Caco-2 (cell line): ENCODE data around the gene SEMA3C. TPM values are rescaled to one million over a fixed set of nuclear protein-coding genes. Genes with fewer than 3 reads are reported as not detected.
A peak's percentile ranks its signal among the peaks of the same experiment; 100 is the strongest.

Source experiments
- BruUV-seq: library from RNA; stranded (reverse); fragments of 400-500 nt; replicated peaks from 2 replicates; lab custom pipeline; 2021; lab: Mats Ljungman, UMichigan
- CTCF ChIA-PET: fragments of 300-600 bp; sonication (Branson Sonifier 250); formaldehyde crosslinking; loops from one replicate; lab custom pipeline; 2022; ENCODE audit warnings: antibody characterized with exemption; lab: Charles Lee
- POLR2A ChIA-PET: fragments of 300-600 bp; sonication (Branson Sonifier 250); formaldehyde crosslinking; loops from one replicate; lab custom pipeline; 2022; ENCODE audit warnings: antibody characterized with exemption; lab: Charles Lee
- DNase-seq, 2 experiments: peaks; one replicate each; pipeline versions ENCODE4 v3.0.0 to v3.0.0-alpha.2; 2020 to 2022
- H3K27me3 ChIP-seq: replicated peaks from 2 replicates; pipeline ENCODE4 v1.6.0; 2011; ENCODE audit warnings: low read length; ENCODE audit not compliant: control insufficient read depth, insufficient read depth
- H3K36me3 ChIP-seq: 2 replicates; pipeline ENCODE4 v1.5.1; 2011; ENCODE audit warnings: low read length; ENCODE audit not compliant: control insufficient read depth, insufficient read depth
- H3K4me1 ChIP-seq: fragments of 250-450 bp; sonication (Bioruptor Pico); 2 replicates; pipeline ENCODE4 v1.5.1; 2020; ENCODE audit warnings: mild to moderate bottlenecking
- H3K4me3 ChIP-seq: 2 replicates; pipeline ENCODE4 v1.5.1; 2011; ENCODE audit warnings: low read depth, mild to moderate bottlenecking, control low read depth, low read length
- H3K9me3 ChIP-seq: fragments of 250-450 bp; sonication (Bioruptor Pico); 2 replicates; pipeline ENCODE4 v1.5.1; 2020; ENCODE audit warnings: mild to moderate bottlenecking, moderate library complexity
- H3K27ac Mint-ChIP-seq: one replicate; pipeline ENCODE4 v1.8.0; 2022; ENCODE audit warnings: mixed read lengths; ENCODE audit not compliant: unreplicated experiment
- H3K27me3 Mint-ChIP-seq: one replicate; pipeline ENCODE4 v1.8.0; 2022; ENCODE audit warnings: mixed read lengths; ENCODE audit not compliant: insufficient read depth, unreplicated experiment
- H3K36me3 Mint-ChIP-seq: one replicate; pipeline ENCODE4 v1.8.0; 2022; ENCODE audit warnings: mild to moderate bottlenecking, mixed read lengths; ENCODE audit not compliant: insufficient read depth, unreplicated experiment
- H3K4me1 Mint-ChIP-seq: one replicate; pipeline ENCODE4 v1.8.0; 2022; ENCODE audit warnings: low read depth, mixed read lengths; ENCODE audit not compliant: unreplicated experiment
- H3K4me3 Mint-ChIP-seq: one replicate; pipeline ENCODE4 v1.8.0; 2022; ENCODE audit warnings: mild to moderate bottlenecking, moderate library complexity, mixed read lengths; ENCODE audit not compliant: unreplicated experiment
- H3K9me3 Mint-ChIP-seq: one replicate; pipeline ENCODE4 v1.8.0; 2022; ENCODE audit warnings: mixed read lengths; ENCODE audit not compliant: unreplicated experiment
- intact Hi-C: fragments of 100-400 bp; cut with micrococcal nuclease; formaldehyde crosslinking; loops from one replicate; pipeline ENCODE4 v1.10.0; 2022; ENCODE audit not compliant: unreplicated experiment
- total RNA-seq: library from RNA; stranded (reverse); gene quantifications from 2 replicates; pipeline ENCODE4 v1.2.3, GENCODE V29; 2022
- TF ChIP-seq, protein P1 (sequence below), 2 experiments: fragments of 200-600 bp in 1 of 2; IDR thresholded peaks; 1 replicate in 1 of 2; 2 replicates in 1 of 2; pipeline versions ENCODE4 v1.5.1 to v1.8.0; 2011 to 2022; ENCODE audit warnings: antibody characterized with exemption in 1 of 2, control low read depth in 1 of 2, inconsistent platforms in 1 of 2, low read depth in 1 of 2, low read length in 1 of 2, mild to moderate bottlenecking in 1 of 2, moderate library complexity in 1 of 2; ENCODE audit not compliant: insufficient read depth in 1 of 2, severe bottlenecking in 1 of 2, unreplicated experiment in 1 of 2

SEMA3C gene
- total RNA-seq, 1 experiment from 2014 or later = 25.8 TPM

DNA sequence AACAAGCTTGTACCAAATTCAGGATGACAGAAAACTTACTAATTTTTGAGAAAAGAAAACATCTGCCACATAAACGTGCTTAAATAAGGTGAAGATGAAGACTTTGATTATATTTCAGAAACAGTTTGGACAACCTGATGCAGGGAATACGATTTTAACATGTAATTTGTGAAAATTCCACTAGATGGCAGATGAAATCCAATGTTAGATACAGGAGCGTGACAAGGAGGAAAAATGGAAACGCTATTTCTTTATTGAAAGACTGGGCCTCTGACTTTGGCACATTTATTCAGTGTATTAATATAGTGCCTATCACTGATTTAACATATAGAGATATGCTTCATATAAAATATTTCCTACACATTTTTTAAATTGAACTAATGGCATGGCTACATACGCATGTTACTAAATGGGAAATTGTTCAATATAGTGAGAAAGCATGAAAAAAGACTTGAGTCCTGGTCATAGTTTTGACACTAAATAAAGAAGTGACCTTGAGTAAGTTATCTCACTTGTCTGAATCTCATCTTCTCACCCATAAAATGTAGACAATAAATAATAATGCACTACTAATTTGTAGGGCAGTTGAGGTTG, 219.7 kb downstream of the SEMA3C start:
- BruUV-seq = no TSS peak
- Histone ChIP-seq H3K4me1 (0 out of 2 replicates have a peak, but pooled peaks cover 5% of the 10 kb centered on the region), H3K4me3 (no peak overlapping the region), H3K36me3 (no peaks in the 10 kb centered on the region), H3K9me3 (no peaks in the 10 kb centered on the region), H3K27me3 (no peaks in the 10 kb centered on the region)
- Mint-ChIP-seq H3K4me3 (no peak overlapping the region), H3K27me3 (no peaks in the 10 kb centered on the region), H3K9me3 (no peaks in the 10 kb centered on the region), H3K4me1 (peaks cover 9% of the 10 kb centered on the region), H3K27ac (no peak overlapping the region), H3K36me3 (no peaks in the 10 kb centered on the region)
- POLR2A ChIA-PET = no interaction called here
- CTCF ChIA-PET = no interaction called here
- intact Hi-C loops = loop anchor here (1.0 to 5.0 kb wide), 7 partner anchors 33 to 771 kb away; no protein-coding TSS in a partner anchor
- TF ChIP-seq, protein P1, sequence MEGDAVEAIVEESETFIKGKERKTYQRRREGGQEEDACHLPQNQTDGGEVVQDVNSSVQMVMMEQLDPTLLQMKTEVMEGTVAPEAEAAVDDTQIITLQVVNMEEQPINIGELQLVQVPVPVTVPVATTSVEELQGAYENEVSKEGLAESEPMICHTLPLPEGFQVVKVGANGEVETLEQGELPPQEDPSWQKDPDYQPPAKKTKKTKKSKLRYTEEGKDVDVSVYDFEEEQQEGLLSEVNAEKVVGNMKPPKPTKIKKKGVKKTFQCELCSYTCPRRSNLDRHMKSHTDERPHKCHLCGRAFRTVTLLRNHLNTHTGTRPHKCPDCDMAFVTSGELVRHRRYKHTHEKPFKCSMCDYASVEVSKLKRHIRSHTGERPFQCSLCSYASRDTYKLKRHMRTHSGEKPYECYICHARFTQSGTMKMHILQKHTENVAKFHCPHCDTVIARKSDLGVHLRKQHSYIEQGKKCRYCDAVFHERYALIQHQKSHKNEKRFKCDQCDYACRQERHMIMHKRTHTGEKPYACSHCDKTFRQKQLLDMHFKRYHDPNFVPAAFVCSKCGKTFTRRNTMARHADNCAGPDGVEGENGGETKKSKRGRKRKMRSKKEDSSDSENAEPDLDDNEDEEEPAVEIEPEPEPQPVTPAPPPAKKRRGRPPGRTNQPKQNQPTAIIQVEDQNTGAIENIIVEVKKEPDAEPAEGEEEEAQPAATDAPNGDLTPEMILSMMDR (IDR thresholded peaks at IDR 0.05; ENCODE audit: insufficient read depth in 1 of 2, low read depth in 1 of 2, low read length in 1 of 2, severe bottlenecking in 1 of 2, unreplicated experiment in 1 of 2) = peak; percentile 35 to 70
- peak in 1 of 2 experiments; percentile 65 for DNase-seq
